BJ (cell line): Measurements from ENCODE around the gene ARMC9. TPM values are rescaled to one million over a fixed set of nuclear protein-coding genes. Genes with fewer than 3 reads are reported as not detected.

ENCODE experiments used
- CTCF ChIA-PET: fragments of 350-600 bp; formaldehyde crosslinking; extraction: SDS; loops from one replicate; lab custom pipeline; 2021; ENCODE audit warnings: antibody characterized with exemption, inconsistent platforms; lab: Yijun Ruan, JAX
- POLR2A ChIA-PET: fragments of 300-600 bp; sonication (Branson Sonifier 250); formaldehyde crosslinking; extraction: SDS; loops from one replicate; lab custom pipeline; 2021; ENCODE audit warnings: antibody characterized with exemption; lab: Charles Lee
- DNase-seq: peaks from one replicate; pipeline ENCODE4 v3.0.0-alpha.2; 2011; ENCODE audit warnings: low read depth
- H3K27me3 ChIP-seq: 2 replicates; pipeline ENCODE4 v1.6.0; 2011; ENCODE audit warnings: low read length; ENCODE audit not compliant: control insufficient read depth, insufficient read depth
- H3K36me3 ChIP-seq: 2 replicates; pipeline ENCODE4 v1.5.1; 2011; ENCODE audit warnings: low read length; ENCODE audit not compliant: control insufficient read depth, insufficient read depth
- H3K4me3 ChIP-seq: 2 replicates; pipeline ENCODE4 v1.5.1; 2011; ENCODE audit warnings: low read depth, mild to moderate bottlenecking, control low read depth, low read length
- polyA plus RNA-seq: library from polyadenylated mRNA; depleted of rRNA; stranded (reverse); fragments of >200 nt; gene quantifications from 2 replicates; pipeline ENCODE4 v1.2.3, GENCODE V29; 2011
- TF ChIP-seq, protein P1 (sequence below): IDR thresholded peaks from 2 replicates; pipeline ENCODE4 v1.5.1; 2011; ENCODE audit warnings: low read depth, mild to moderate bottlenecking, control low read depth, inconsistent platforms, low read length, moderate library complexity; ENCODE audit not compliant: insufficient read depth

Gene ARMC9
- polyA plus RNA-seq, 1 experiment, result 83.1 TPM

DNA sequence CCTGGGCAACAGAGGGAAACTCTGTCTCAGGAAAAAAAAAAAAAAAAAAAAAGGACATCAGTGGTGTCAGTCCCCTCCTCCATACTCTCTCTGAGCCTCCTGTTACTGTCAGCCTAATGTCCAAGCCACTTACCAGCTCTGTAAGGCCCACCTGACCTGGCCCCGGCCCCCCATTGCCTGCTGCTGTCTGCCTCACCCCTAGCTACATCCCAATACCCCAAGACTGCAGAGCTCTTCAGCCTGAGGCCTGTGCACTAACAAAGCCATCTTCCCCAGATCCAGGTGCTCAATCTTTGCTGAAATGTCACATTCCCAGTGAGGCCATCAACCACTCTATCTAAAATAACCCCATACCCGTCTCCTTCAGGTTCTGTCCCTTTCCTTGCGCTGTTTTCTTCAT lies 5.7 kb downstream of the ARMC9 start:
- CTCF ChIA-PET, result no interaction called here
- Histone ChIP-seq H3K27me3 (no peaks in the 10 kb centered on the region), H3K4me3 (no peak overlapping the region), H3K36me3 (peaks cover 15% of the 10 kb centered on the region)
- POLR2A ChIA-PET, result no interaction called here
- TF ChIP-seq, protein P1, sequence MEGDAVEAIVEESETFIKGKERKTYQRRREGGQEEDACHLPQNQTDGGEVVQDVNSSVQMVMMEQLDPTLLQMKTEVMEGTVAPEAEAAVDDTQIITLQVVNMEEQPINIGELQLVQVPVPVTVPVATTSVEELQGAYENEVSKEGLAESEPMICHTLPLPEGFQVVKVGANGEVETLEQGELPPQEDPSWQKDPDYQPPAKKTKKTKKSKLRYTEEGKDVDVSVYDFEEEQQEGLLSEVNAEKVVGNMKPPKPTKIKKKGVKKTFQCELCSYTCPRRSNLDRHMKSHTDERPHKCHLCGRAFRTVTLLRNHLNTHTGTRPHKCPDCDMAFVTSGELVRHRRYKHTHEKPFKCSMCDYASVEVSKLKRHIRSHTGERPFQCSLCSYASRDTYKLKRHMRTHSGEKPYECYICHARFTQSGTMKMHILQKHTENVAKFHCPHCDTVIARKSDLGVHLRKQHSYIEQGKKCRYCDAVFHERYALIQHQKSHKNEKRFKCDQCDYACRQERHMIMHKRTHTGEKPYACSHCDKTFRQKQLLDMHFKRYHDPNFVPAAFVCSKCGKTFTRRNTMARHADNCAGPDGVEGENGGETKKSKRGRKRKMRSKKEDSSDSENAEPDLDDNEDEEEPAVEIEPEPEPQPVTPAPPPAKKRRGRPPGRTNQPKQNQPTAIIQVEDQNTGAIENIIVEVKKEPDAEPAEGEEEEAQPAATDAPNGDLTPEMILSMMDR, result no peak
- DNase-seq, result no peak

DNA sequence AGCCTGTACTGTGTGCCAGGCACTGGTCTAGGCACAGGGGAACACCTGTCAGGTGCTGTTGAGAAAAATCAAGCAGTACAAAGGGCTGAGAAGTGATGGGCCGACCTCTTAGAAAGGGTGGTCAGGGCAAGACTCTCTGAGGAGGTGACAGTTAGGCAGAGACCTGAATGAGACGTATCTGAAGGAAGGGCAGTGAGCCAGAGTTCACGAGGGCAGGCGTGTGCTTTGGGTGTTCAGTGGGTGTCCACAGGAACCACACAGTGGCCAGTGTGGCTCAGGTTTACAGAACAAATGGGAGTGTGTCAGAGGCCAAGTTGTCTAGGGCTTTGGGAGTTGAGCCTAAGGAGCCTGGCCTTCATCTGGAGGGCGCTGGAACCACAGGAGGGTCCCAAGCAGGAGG lies 6.2 kb downstream of the ARMC9 start:
- peaks cover 15% of the 10 kb centered on the region for H3K36me3 ChIP-seq
- ChIA-PET CTCF (no interaction called here), POLR2A (interaction anchor here (0.6 kb wide), 1 partner anchor 12 kb away, joined by 3 read pairs; no protein-coding TSS in a partner anchor)
- TF ChIP-seq, protein P1, result no peak
- DNase-seq, result no peak
- H3K4me3 ChIP-seq, result no peak overlapping the region
- no peaks in the 10 kb centered on the region for H3K27me3 ChIP-seq

DNA sequence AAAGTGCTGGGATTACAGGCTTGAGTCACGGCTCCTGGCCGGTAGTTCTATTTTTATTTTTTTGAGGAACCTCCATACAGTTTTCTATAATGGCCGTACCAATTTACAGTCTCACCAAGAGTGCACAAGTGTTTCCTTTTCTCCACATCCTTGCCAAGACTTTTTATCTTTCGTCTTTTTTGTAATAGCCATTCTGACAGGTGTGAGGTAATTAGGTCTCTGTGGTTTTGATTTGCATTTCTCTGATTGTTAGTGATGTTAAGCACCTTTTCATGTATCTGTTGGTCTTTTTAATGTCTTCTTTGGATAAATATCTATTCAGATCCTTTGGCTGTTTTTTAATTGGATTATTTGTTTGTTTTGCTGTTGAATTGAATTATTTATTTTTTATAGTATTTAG lies 9.3 kb downstream of the ARMC9 start:
- peaks cover 20% of the 10 kb centered on the region for H3K36me3 ChIP-seq

GRCh38 chr2:231210782-231211181 lies 12.4 kb downstream of the ARMC9 start:
- Histone ChIP-seq H3K27me3 (no peaks in the 10 kb centered on the region), H3K36me3 (peaks cover 27% of the 10 kb centered on the region), H3K4me3 (no peak overlapping the region)
- DNase-seq, result no peak
- POLR2A ChIA-PET, result no interaction called here
- TF ChIP-seq, protein P1, result no peak
- CTCF ChIA-PET, result interaction anchor here (1.8 kb wide), 1 partner anchor 106 kb away, joined by 6 read pairs; no protein-coding TSS in a partner anchor

More for the DNA sequence above, 9.3 kb downstream of the ARMC9 start:
- TF ChIP-seq, protein P1, result no peak
- no peaks in the 10 kb centered on the region for H3K27me3 ChIP-seq
- H3K4me3 ChIP-seq, result no peak overlapping the region
- POLR2A ChIA-PET, result no interaction called here
- no peak for DNase-seq
- CTCF ChIA-PET, result no interaction called here

GRCh38 chr2:231211486-231211885 lies 13.1 kb downstream of the ARMC9 start:
- no peak overlapping the region for H3K4me3 ChIP-seq
- DNase-seq, result no peak
- H3K27me3 ChIP-seq, result no peaks in the 10 kb centered on the region
- TF ChIP-seq, protein P1, result no peak
- H3K36me3 ChIP-seq, result peaks cover 29% of the 10 kb centered on the region
- POLR2A ChIA-PET, result no interaction called here
- CTCF ChIA-PET, result interaction anchor here (0.7 to 1.8 kb wide), 3 partner anchors 16 to 107 kb away, joined by 4 to 6 read pairs (median 5); no protein-coding TSS in a partner anchor
